HepG2 (cell line): ENCODE data around the gene TMEM145. TPM values are rescaled to one million over a fixed set of nuclear protein-coding genes. Genes with fewer than 3 reads are reported as not detected.

Experiments used
- ATAC-seq: fragments of 200-7000 bp; cut with Tn5 transposase; 3 replicates; pipeline ENCODE4 v1.9.1; 2020; ENCODE audit warnings: mild to moderate bottlenecking, moderate library complexity
- BruUV-seq: library from RNA; stranded (reverse); fragments of 400-500 nt; replicated peaks from 2 replicates; lab custom pipeline; 2021; lab: Mats Ljungman, UMichigan
- CTCF ChIA-PET: fragments of 300-600 bp; formaldehyde crosslinking; extraction: SDS; loops from one replicate; lab custom pipeline; 2021; ENCODE audit warnings: low total read pairs, inconsistent platforms, low intra/inter-chr PET ratio; lab: Yijun Ruan, JAX
- POLR2A ChIA-PET: fragments of 350-600 bp; sonication (Branson Sonifier 250); formaldehyde crosslinking; loops from one replicate; lab custom pipeline; 2020; ENCODE audit warnings: antibody characterized with exemption, inconsistent platforms; lab: Yijun Ruan, JAX
- DNase-seq: peaks from one replicate; pipeline ENCODE4 v3.0.0-alpha.2; 2015; ENCODE audit warnings: low spot score
- FAIRE-seq: peaks from 3 replicates; lab custom pipeline; 2011; peaks lifted over from hg19 to GRCh38; lab: Jason Lieb, UNC
- H2AFZ ChIP-seq: one replicate; pipeline ENCODE4 v1.6.1; 2011; ENCODE audit warnings: low read length, inconsistent platforms
- H3K27ac ChIP-seq: fragments of 300-600 bp; 3 replicates; pipeline ENCODE4 v1.8.0; 2011; ENCODE audit warnings: mixed run types, mild to moderate bottlenecking, mixed read lengths, low read length, inconsistent platforms; ENCODE audit not compliant: insufficient read depth; ENCODE audit errors: extremely low read length
- H3K27me3 ChIP-seq, 2 experiments: fragments of 200-600 bp in 1 of 2; 2 replicates in 1 of 2; 3 replicates in 1 of 2; pipeline versions ENCODE4 v1.6.0 to v1.8.0; 2011; ENCODE audit warnings: low read length in 2 of 2, mild to moderate bottlenecking in 2 of 2, moderate library complexity in 2 of 2, inconsistent platforms in 1 of 2; ENCODE audit not compliant: insufficient read depth in 2 of 2, control insufficient read depth in 1 of 2
- H3K36me3 ChIP-seq, 2 experiments: fragments of 200-600 bp in 1 of 2; replicated peaks in 1 of 2; 2 replicates in 1 of 2; 3 replicates in 1 of 2; pipeline versions ENCODE4 v1.5.1 to v1.8.0; 2011; ENCODE audit warnings: low read length in 2 of 2, inconsistent platforms in 1 of 2; ENCODE audit not compliant: insufficient read depth in 2 of 2, control insufficient read depth in 1 of 2
- H3K4me1 ChIP-seq: 2 replicates; pipeline ENCODE4 v1.5.1; 2012; ENCODE audit warnings: low read length, inconsistent platforms; ENCODE audit not compliant: insufficient read depth
- H3K4me2 ChIP-seq: 2 replicates; pipeline ENCODE4 v1.6.0; 2011; ENCODE audit warnings: low read depth, low read length, inconsistent platforms
- H3K4me3 ChIP-seq, 3 experiments: fragments of 200-600 bp in 1 of 3; sonication (generic), shearing (Covaris generic) in 1 of 3; replicated peaks in 1 of 3; 2 replicates each; pipeline ENCODE4 v1.5.1; 2011 to 2016; ENCODE audit warnings: low read length in 3 of 3, inconsistent platforms in 2 of 3, low read depth in 2 of 3, mild to moderate bottlenecking in 2 of 3, control low read depth in 1 of 3, mixed read lengths in 1 of 3; ENCODE audit not compliant: insufficient read depth in 1 of 3
- H3K79me2 ChIP-seq: one replicate; pipeline ENCODE4 v1.6.1; 2011; ENCODE audit warnings: low read length, inconsistent platforms; ENCODE audit not compliant: insufficient read depth
- H3K9ac ChIP-seq: 2 replicates; pipeline ENCODE4 v1.6.0; 2011; ENCODE audit warnings: mild to moderate bottlenecking, low read depth, low read length, inconsistent platforms; ENCODE audit not compliant: insufficient read depth
- H3K9me3 ChIP-seq: 2 replicates; pipeline ENCODE4 v1.5.1; 2012; ENCODE audit warnings: mild to moderate bottlenecking, low read length
- H4K20me1 ChIP-seq: 2 replicates; pipeline ENCODE4 v1.6.0; 2011; ENCODE audit warnings: inconsistent platforms, mild to moderate bottlenecking, low read length, moderate library complexity; ENCODE audit not compliant: insufficient read depth
- CHD4 ChIP-seq: fragments of 200-600 bp; sonication (generic); IDR thresholded peaks from 2 replicates; pipeline ENCODE4 v1.7.0; 2017; ENCODE audit warnings: mild to moderate bottlenecking, low read length, borderline replicate concordance
- DZIP1 ChIP-seq: sonication (generic); formaldehyde crosslinking; IDR thresholded peaks from 2 replicates; pipeline ENCODE4 v1.5.0; 2020; ENCODE audit warnings: mild to moderate bottlenecking, missing genetic modification reagents
- FOXK1 ChIP-seq: sonication (generic); formaldehyde crosslinking; IDR thresholded peaks from 2 replicates; pipeline ENCODE4 v1.4.0; 2020; ENCODE audit warnings: low read depth, missing genetic modification reagents, borderline replicate concordance
- FOXK2 ChIP-seq: fragments of 450-650 bp; IDR thresholded peaks from 2 replicates; pipeline ENCODE4 v1.6.1; 2016
- GTF3A ChIP-seq: sonication (generic); formaldehyde crosslinking; conservative IDR thresholded peaks from 2 replicates; pipeline ENCODE4 v1.4.0; 2020; ENCODE audit warnings: mild to moderate bottlenecking, missing genetic modification reagents
- HNRNPL ChIP-seq: fragments of 200-400 bp; formaldehyde crosslinking; IDR thresholded peaks from 2 replicates; pipeline ENCODE4 v1.6.1; 2017; ENCODE audit warnings: mild to moderate bottlenecking, low read depth, low read length
- JUN ChIP-seq: sonication (generic); formaldehyde crosslinking; IDR thresholded peaks from 2 replicates; pipeline ENCODE4 v1.4.0; 2020; ENCODE audit warnings: mild to moderate bottlenecking, missing genetic modification reagents
- KLF6 ChIP-seq: IDR thresholded peaks from 2 replicates; pipeline ENCODE4 v1.8.0; 2016; ENCODE audit warnings: missing biosample characterization, missing genetic modification reagents
- MTF2 ChIP-seq: sonication (generic); formaldehyde crosslinking; IDR thresholded peaks from 2 replicates; pipeline ENCODE4 v1.5.0; 2020; ENCODE audit warnings: missing genetic modification reagents, borderline replicate concordance
- NPAS2 ChIP-seq: sonication (generic); formaldehyde crosslinking; IDR thresholded peaks from 2 replicates; pipeline ENCODE4 v1.8.0; 2022; ENCODE audit warnings: mild to moderate bottlenecking, missing genetic modification reagents, borderline replicate concordance
- SETDB1 ChIP-seq: sonication (generic); formaldehyde crosslinking; IDR thresholded peaks from 2 replicates; pipeline ENCODE4 v1.5.1; 2020; ENCODE audit warnings: missing genetic modification reagents, mild to moderate bottlenecking, borderline replicate concordance
- TRIM22 ChIP-seq: fragments of 450-650 bp; IDR thresholded peaks from 2 replicates; pipeline ENCODE4 v1.6.1; 2017
- ZFX ChIP-seq: sonication (generic); formaldehyde crosslinking; IDR thresholded peaks from 2 replicates; pipeline ENCODE4 v1.4.0; 2020; ENCODE audit warnings: mild to moderate bottlenecking, low read depth, missing genetic modification reagents, moderate library complexity
- ZNF333 ChIP-seq: sonication (generic); formaldehyde crosslinking; IDR thresholded peaks from 2 replicates; pipeline ENCODE4 v1.4.0; 2020; ENCODE audit warnings: mild to moderate bottlenecking, missing genetic modification reagents, borderline replicate concordance
- ZNF34 ChIP-seq: sonication (generic); formaldehyde crosslinking; IDR thresholded peaks from 2 replicates; pipeline ENCODE4 v1.4.0; 2020; ENCODE audit warnings: mild to moderate bottlenecking, missing genetic modification reagents, borderline replicate concordance
- ZNF713 ChIP-seq: sonication (generic); formaldehyde crosslinking; IDR thresholded peaks from 2 replicates; pipeline ENCODE4 v1.4.0; 2020; ENCODE audit warnings: mild to moderate bottlenecking, missing genetic modification reagents
- ZNF816 ChIP-seq: sonication (generic); formaldehyde crosslinking; IDR thresholded peaks from 2 replicates; pipeline ENCODE4 v1.8.0; 2022; ENCODE audit warnings: missing genetic modification reagents, mild to moderate bottlenecking, borderline replicate concordance
- WGBS: methylation state at CpG from one replicate; pipeline ENCODE4 v1.1.6; 2017; ENCODE audit warnings: low lambda C conversion rate; 5-methylcytosine and 5-hydroxymethylcytosine counted together
- in situ Hi-C: cut with HindIII; loops from 2 replicates; pipeline ENCODE4 v1.10.0; 2017; ENCODE audit warnings: low pct_unique_long_range_greater_than_20kb; ENCODE audit not compliant: extremely low pct_ligation_motif_present
- intact Hi-C: fragments of 100-400 bp; cut with micrococcal nuclease; formaldehyde crosslinking; loops from one replicate; pipeline ENCODE4 v1.10.0; 2022; ENCODE audit not compliant: unreplicated experiment
- polyA plus RNA-seq, 8 experiments: library from polyadenylated mRNA; depleted of rRNA in 3 of 8; stranded (reverse) in 7 of 8; unstranded in 1 of 8; fragments of >200 nt; fragmentation: Illumina TruSeq in 4 of 8; extraction: Trizol in 4 of 8; gene quantifications; 2 replicates each; pipeline versions ENCODE4 v1.2.1 to v1.2.3, GENCODE V29; 2011 to 2016; ENCODE audit warnings: low read depth in 4 of 8, missing spikeins in 1 of 8, mixed read lengths in 1 of 8; ENCODE audit not compliant: insufficient read depth in 1 of 8
- total RNA-seq, 5 experiments: library from RNA; depleted of rRNA; stranded (reverse); fragments of >200 nt; fragmentation: Illumina TruSeq; extraction: Trizol; gene quantifications; 2 replicates each; pipeline ENCODE4 v1.2.3, GENCODE V29; 2016; ENCODE audit warnings: low read depth in 1 of 5

Gene TMEM145
- total and polyA plus RNA-seq, 2 of the 13 experiments (the other 11 are each of a cell fraction or from before 2014, with no cell fraction given) = 0.07 to 5.1 TPM

GRCh38 chr19:42282819-42283187 lies 30.3 kb upstream of the TMEM145 start:
- TF ChIP-seq NPAS2 (no peak), CHD4 (no peak), GTF3A (no peak), HNRNPL (no peak), ZFX (no peak), FOXK1 (CRISPR knock-in tag) (no peak), JUN (CRISPR knock-in tag) (no peak), ZNF816 (CRISPR knock-in tag) (no peak), ZNF333 (no peak), SETDB1 (CRISPR knock-in tag) (no peak), MTF2 (CRISPR knock-in tag) (no peak), DZIP1 (CRISPR knock-in tag) (no peak), TRIM22 (no peak), KLF6 (CRISPR knock-in tag) (no peak), ZNF34 (CRISPR knock-in tag) (no peak), ZNF713 (no peak), FOXK2 (no peak)
- Histone ChIP-seq H3K27me3 (no peaks in the 10 kb centered on the region; a peak in 1 of 5 replicates), H3K79me2 (peaks cover 29% of the 10 kb centered on the region), H4K20me1 (peaks cover 11% of the 10 kb centered on the region; the same call in 1 of the 2 replicates), H3K4me2 (peak overlapping the region; percentile 86), H3K27ac (peak overlapping the region; percentile 70), H3K36me3 (peaks cover 8 to 13% of the 10 kb centered on the region in 2 experiments; a peak in 4 of 5 replicates), H3K9ac (peak overlapping the region; percentile 73), H3K9me3 (no peaks in the 10 kb centered on the region), H3K4me3 (peak overlapping the region in 2 of 3 experiments; percentile 48 to 83; a peak in 4 of 6 replicates), H2AFZ (no peak overlapping the region), H3K4me1 (peaks cover 61% of the 10 kb centered on the region)
- WGBS = 56% methylated on average over 3 of the region's 4 CpGs
- intact Hi-C loops = loop anchor here (2.0 kb wide), 1 partner anchor 38 kb away; no protein-coding TSS in a partner anchor
- no peak for DNase-seq
- CTCF ChIA-PET = no interaction called here
- FAIRE-seq = no peak
- in situ Hi-C loops = no loop called here
- POLR2A ChIA-PET = interaction anchor here (1.5 to 7.4 kb wide), 4 partner anchors 13 to 37 kb away, joined by 7 to 117 read pairs (median 29); partner anchors contain the start of genes CIC, ERF and GSK3A
- no peak for ATAC-seq
- BruUV-seq = no TSS peak
